ENCODE measurements around the gene VPS37D.
"Not testable (repeated sequence)": the region's sequence is repeated elsewhere in the genome, so short reads cannot be mapped to it uniquely, and the experiment has no call there.

Gene VPS37D

GRCh38 chr7:73646785-73647724 is 20.6 kb upstream of the VPS37D start:
- no peak for DNase-seq

GRCh38 chr7:73647725-73648592 is 19.7 kb upstream of the VPS37D start:
- peak in 2 of 3 donors; percentile 47 to 63 for DNase-seq

DNA sequence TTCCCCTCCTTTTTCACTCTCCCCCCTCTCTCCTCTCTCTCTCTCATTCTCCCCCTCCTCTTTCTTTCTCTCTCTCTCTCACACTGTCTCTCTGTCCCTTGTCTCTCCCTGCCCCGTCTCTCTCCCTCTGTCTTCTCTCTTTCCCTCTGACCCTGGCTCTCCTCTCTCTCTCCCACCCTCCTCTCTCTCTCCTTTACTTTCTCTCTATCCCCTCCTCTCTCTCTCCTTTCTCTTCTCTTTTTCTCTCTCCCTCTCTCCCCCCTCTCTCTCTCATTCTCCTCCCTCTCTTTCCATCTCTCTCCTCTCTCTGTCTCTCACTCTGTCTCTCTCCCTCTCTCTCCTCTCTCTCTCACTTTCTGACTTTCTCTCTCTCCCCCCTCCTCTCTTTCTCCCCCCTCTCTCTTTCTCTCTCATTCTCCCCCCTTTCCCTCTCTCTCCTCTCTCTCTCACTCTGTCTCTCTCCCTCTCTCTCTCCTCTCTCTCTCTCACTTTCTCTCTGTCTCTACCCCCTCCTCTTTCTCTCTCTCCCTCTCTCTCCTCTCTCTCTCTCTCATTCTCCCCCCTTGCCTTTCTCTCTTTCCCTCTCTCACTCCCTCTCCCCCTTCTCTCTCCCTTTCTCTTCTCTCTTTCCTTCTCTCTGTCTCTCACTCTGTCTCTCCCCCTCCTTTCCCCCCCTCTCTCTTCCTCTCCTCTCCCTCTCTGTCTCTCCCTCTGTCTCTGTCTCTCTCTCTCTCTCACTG is 18.9 kb upstream of the VPS37D start:
- no peak for DNase-seq

- DNase-seq = no peak
Measured at GRCh38 chr7:73649576-73649975, 18.1 kb upstream of the VPS37D start.

DNA sequence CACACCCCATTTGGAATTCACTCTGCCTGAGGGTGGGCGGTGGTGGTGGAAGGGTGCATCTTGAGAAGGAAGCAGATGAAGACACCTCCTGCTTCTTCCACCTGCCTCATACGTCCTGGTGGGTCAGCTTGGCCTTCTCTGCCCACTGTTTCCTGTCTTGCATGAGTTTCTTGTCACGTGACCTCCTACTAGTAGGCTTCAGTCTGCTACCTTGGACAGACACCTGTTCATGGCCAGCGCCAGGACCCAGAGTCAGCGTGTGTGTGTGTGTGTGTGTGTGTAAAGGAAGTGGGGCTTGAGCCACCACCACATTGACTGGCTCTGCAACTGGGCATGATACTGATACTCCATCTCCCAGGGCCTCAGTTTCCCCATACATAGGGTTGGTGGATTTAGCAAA is 17.1 kb upstream of the VPS37D start:
- no peak for DNase-seq

GRCh38 chr7:73652541-73652949 is 15.1 kb upstream of the VPS37D start:
- no peak for DNase-seq

DNA sequence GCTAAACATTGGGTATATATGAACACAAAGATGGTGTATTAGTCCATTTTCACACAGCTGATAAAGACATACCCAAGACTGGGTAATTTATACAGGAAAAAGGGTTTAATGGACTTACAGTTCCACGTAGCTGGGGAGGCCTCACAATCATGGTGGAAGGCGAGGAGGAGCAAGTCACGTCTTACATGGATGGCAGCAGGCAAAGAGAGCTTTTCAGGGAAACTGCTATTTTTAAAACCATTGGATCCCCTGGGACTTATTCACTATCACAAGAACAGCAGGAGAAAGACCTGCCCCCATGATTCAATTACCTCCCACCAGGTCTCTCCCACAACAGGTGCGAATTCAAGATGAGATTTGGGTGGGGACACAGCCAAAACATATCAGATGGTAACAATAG is 12.3 kb upstream of the VPS37D start:
- not testable (repeated sequence) for DNase-seq

DNA sequence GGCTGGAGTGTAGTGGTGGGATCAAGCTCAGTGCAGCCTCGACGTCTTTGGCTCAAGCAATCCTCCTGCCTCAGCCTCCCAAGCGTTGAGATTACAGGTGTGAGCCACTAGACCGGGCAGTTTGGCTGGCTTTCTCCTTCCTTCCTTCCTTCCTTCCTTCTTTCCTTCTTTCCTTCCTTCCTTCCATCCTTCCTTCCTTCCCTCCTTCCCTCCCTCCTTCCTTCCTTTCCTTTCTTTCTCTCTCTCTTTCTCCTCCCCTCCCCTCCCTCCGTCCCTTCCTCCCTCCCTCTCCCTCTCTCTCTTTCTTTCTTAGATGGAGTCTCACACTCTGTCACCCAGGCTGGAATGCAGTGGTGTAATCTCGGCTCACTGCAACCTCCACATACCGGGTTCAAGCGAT is 7.6 kb upstream of the VPS37D start:
- DNase-seq = no peak

DNA sequence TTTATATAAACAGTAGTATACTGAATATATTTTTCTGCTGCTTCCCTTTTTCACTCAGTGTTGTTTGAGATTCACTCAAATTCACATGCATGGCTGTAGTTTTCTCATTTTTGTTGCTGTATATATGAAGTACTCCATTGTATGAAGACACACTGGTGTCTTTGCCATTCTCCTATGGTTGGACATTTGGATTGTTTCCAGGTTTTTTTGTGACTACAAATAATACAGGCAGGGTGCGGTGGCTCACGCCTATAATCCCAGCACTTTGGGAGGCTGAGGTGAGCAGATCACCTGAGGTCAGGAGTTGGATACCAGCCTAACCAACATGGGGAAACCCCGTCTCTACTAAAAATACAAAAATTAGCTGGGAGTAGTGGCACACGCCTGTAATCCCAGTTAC is 7.0 kb upstream of the VPS37D start:
- not testable (repeated sequence) for DNase-seq

GRCh38 chr7:73663033-73663432 is 4.6 kb upstream of the VPS37D start:
- DNase-seq = no peak

DNA sequence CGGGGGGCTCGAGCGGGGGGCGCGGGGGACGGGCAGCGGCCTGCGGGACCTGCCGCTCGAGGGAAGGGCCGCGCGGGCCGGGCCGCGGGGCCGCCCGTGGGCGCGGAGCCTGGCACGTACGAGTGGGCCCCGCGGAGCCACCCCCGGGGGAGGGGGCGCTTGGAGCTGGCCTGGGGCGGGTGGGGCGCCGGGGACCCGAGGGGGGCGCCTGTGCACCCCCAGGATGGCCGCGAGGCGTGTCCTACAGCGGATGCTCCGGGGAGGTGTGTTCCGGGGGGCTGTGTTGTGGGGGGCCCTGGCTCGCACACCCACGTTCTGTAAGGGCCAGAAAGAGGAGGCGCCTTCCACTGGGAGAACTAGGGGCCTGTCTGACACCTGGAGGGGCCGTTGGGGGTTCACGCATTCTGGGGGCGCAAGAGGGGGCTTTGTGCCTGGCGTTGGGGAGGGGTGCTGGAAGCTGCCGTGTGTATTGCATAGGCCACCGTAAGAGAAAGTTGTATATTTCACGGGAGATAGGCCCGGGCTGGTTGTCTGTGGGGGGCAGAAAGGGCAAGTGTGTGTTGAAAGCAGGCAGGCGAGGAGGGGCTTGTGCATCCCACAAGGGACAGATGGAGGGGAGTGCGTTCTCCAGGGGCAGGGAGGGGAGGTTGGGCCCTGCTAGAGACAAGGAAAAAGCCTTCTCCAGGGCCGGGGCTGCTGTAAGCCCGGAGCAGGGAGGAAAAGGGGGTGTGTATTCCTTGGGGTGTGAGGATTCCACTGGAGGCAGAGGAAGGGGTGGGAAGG is 663 bp downstream of the VPS37D start:
- DNase-seq = no peak

- no peak for DNase-seq
Measured at GRCh38 chr7:73668886-73669230, 1.2 kb downstream of the VPS37D start.

DNA sequence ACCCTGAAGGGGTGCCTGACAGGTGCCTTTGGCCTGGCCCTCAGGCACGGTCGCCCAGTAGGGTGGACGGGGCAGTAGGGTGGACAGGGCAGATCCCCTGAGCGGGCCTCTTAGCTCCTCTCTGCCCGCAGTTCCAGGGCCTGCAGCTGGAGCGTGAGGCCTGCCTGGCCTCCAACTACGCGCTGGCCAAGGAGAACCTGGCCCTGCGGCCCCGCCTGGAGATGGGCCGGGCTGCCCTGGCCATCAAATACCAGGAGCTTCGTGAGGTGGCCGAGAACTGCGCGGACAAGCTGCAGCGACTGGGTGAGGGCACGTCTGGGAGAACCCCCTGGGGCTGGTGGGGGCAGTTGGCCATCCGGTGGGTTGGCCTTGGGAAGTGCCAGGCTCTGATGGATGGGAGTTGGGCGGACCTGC is 1.7 kb downstream of the VPS37D start:
- no peak for DNase-seq

DNA sequence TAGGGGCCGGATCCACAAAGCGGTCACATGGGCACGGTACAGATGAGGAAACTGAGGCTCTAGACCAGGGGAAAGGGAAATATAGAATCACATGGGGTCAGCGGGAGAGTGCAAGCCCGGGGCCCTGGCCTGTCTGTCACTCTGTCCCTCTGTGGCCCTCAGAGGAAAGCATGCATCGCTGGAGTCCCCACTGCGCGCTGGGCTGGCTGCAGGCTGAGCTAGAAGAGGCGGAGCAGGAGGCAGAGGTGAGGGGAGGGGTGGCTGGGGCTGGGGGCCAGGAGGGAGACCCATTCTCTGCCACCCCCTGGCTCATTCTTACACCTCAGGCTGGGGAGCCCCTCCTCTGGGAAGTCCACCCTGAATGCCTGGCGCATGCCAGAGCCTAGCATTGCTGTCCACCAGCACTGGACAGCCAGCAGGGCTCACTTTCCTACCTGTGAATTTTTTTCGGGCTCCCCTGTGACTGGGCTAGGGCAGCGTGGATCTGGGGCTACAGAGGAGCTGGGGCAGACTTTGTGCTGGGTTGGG is 2.3 kb downstream of the VPS37D start:
- no peak for DNase-seq

- DNase-seq = no peak
Measured at GRCh38 chr7:73671322-73671661, 3.7 kb downstream of the VPS37D start.

DNA sequence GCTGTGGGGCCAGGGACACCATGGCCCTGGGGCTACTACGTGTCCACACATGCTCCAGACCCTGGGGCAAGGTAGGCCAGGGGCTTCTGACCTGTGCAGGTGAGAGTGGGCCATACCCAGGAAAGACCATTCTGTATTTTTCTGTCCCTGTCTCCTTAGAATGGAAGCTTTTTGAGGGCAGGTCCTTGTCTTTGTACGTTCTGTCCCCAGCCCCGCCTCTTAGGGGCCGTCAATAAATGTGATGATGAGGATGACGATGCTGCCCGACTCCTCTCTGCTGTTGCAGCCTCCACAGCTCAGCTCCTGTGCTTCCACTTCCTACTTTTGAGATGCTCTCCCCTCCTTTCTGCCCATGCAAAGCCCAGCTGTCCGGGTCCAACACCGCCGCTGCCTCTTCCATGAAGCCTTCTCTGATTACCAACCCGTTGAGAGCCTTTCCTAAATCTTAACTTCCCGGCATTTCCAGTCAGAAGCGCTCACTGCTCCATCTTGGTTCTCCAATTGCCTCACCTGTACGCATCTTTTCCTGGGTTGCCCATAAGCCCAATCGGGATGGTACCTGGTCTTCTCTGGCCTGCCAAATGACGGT is 4.3 kb downstream of the VPS37D start:
- DNase-seq = no peak

- no peak for DNase-seq
Measured at GRCh38 chr7:73674468-73675124, 7.0 kb downstream of the VPS37D start.

GRCh38 chr7:73676062-73676461 is 8.4 kb downstream of the VPS37D start:
- not testable (repeated sequence) for DNase-seq

DNA sequence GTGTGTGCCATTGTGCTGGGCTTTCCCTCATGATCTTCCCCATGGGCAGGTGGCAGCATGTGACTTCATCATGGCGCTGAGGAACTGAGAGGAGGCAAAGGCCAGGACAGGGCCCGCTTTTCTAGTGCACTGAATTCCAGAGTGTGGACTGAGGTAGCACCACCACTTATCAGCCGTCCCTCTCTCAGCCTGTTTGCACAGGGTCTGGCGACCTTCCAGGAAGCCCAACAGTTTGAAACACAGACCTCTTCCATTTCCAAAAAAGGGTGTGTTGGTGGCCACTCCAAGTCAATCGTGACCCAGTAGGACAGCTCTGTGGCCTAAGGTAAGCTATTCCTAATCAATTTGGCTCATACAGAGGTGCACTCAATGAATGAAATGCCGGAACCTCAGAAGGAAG is 11.2 kb downstream of the VPS37D start:
- no peak for DNase-seq

GRCh38 chr7:73679709-73680108 is 12.1 kb downstream of the VPS37D start:
- no peak for DNase-seq

DNA sequence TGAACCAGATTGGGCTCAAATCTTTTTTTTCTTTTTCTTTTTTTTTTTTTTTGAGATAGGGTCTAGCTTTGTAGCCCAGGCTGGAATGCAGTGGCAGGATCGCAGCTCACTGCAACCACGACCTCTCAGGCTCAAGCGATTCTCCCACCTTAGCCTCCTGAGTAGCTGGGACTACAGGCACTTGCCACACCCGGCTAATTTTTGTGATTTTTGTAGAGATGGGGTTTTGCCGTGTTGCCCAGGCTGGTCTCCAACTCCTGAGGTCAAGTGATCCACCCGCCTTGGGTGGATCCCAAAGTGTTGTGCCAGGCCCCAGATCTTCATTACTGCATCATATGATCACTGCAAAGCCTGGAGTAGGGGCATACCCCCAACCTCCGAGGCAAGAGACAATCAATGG is 12.9 kb downstream of the VPS37D start:
- no peak for DNase-seq
